ENCODE measurements around the gene MRTFA. TPM values are rescaled to one million over a fixed set of nuclear protein-coding genes. Genes with fewer than 3 reads are reported as not detected.

Gene MRTFA
- total and polyA plus RNA-seq, 9 of the 15 experiments (the other 6 are each of a cell fraction or from before 2014, with no cell fraction given) = 0.84 to 21.1 (median 3.7) TPM

DNA sequence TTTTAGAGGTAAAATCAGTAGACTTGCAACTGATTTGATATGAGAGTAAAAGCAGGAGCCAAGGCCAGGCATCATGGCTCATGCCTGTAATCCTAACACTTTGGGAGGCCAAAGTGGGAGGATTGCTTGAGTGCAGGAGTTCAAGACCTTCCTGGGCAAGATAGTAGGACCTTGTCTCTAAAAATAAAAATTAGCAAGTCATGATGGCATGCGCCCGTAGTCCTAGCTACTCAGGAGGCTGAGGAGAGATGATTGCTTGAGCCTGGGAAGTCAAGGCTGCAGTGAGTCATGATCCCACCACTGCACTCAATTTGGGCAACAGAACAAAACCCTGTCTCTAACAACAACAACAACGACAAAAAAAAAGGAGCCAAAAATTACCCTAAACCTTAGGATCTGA is 252.6 kb downstream of the MRTFA start (continued):
- TF ChIP-seq, protein P1, sequence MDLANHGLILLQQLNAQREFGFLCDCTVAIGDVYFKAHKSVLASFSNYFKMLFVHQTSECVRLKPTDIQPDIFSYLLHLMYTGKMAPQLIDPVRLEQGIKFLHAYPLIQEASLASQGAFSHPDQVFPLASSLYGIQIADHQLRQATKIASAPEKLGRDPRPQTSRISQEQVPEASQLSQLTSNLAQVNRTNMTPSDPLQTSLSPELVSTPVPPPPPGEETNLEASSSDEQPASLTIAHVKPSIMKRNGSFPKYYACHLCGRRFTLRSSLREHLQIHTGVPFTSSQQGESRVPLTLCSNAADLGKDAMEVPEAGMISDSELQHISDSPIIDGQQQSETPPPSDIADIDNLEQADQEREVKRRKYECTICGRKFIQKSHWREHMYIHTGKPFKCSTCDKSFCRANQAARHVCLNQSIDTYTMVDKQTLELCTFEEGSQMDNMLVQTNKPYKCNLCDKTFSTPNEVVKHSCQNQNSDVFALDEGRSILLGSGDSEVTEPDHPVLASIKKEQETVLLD (IDR thresholded peaks at IDR 0.05) = no peak
- no peak for TF ChIP-seq NR2C2 (CRISPR knock-in tag; IDR thresholded peaks at IDR 0.05)
- peak; percentile 48; the same call in 1 of the 2 replicates for TF ChIP-seq NR2C2 (tag; IDR thresholded peaks at IDR 0.05)
- no peak for TF ChIP-seq BACH1 (tag; IDR thresholded peaks at IDR 0.05)
- TF ChIP-seq TRIM24 (IDR thresholded peaks at IDR 0.05) = no peak
- TF ChIP-seq C11orf30 (IDR thresholded peaks at IDR 0.05; ENCODE audit: low read depth) = peak; percentile 82
- peak; percentile 53; the same call in 1 of the 2 replicates for TF ChIP-seq FOSL1 (tag; conservative IDR thresholded peaks at IDR 0.05)
- TF ChIP-seq SMARCA4 (IDR thresholded peaks at IDR 0.05) = peak; percentile 43; the same call in 1 of the 2 replicates
- peak; percentile 39; the same call in 1 of the 2 replicates for TF ChIP-seq EP300 (IDR thresholded peaks at IDR 0.05; ENCODE audit: low read length)
- no peak for TF ChIP-seq HSF4 (CRISPR knock-in tag; IDR thresholded peaks at IDR 0.05; ENCODE audit: borderline replicate concordance)
- TF ChIP-seq RCOR1 (IDR thresholded peaks at IDR 0.05; ENCODE audit: borderline replicate concordance in 1 of 2, low read depth in 2 of 2, low read length in 2 of 2) = peak in 1 of 2 experiments; percentile 49; a peak in 1 of 4 replicates
- TF ChIP-seq NCOR1 (IDR thresholded peaks at IDR 0.05) = 0 out of 2 replicates have a peak, but pooled peaks have one; percentile 17
- TF ChIP-seq ZNF316 (IDR thresholded peaks at IDR 0.05) = peak; percentile 80
- TF ChIP-seq NFE2 (IDR thresholded peaks at IDR 0.05; ENCODE audit: low read depth) = peak; percentile 89
- TF ChIP-seq MEF2D (tag; conservative IDR thresholded peaks at IDR 0.05; ENCODE audit: low read depth) = peak; percentile 80
- TF ChIP-seq SRSF1 (IDR thresholded peaks at IDR 0.05; ENCODE audit: low read depth, low read length) = no peak
- peak in 1 of 2 experiments; percentile 70; a peak in 2 of 4 replicates for TF ChIP-seq KDM1A (IDR thresholded peaks at IDR 0.05)
- no peak for TF ChIP-seq SRSF9 (IDR thresholded peaks at IDR 0.05; ENCODE audit: borderline replicate concordance, low read depth, low read length)
- TF ChIP-seq CBFA2T3 (IDR thresholded peaks at IDR 0.05) = peak; percentile 56
- TF ChIP-seq RFX5 (IDR thresholded peaks at IDR 0.05; ENCODE audit: low read depth, low read length) = no peak
- no peak for TF ChIP-seq ZNF184 (CRISPR knock-in tag; IDR thresholded peaks at IDR 0.05)
- TF ChIP-seq RFX1 (IDR thresholded peaks at IDR 0.05) = peak; percentile 50; the same call in 1 of the 2 replicates
- no peak for TF ChIP-seq ZNF318 (IDR thresholded peaks at IDR 0.05; ENCODE audit: borderline replicate concordance in 1 of 2, low read depth in 1 of 2)
